OCI-LY7 (cell line): ENCODE results near the gene TIMP3.
A peak's percentile ranks its signal among the peaks of the same experiment; 100 is the strongest.

ENCODE experiments used
- CTCF ChIP-seq: fragments of 200-600 bp; sonication (generic); conservative IDR thresholded peaks from 2 replicates; pipeline ENCODE4 v1.5.1; 2014; ENCODE audit warnings: mild to moderate bottlenecking, antibody characterized with exemption, low read length, moderate library complexity, mixed read lengths
- EZH2phosphoT487 ChIP-seq: fragments of 200-600 bp; sonication (generic); IDR thresholded peaks from 2 replicates; pipeline ENCODE4 v1.6.1; 2018; ENCODE audit warnings: low read depth, borderline replicate concordance, mild to moderate bottlenecking, mixed run types, antibody characterized with exemption, low read length, moderate library complexity, mixed read lengths

GRCh38 chr22:32775957-32776356 lies 25.5 kb upstream of the TIMP3 start:
- TF ChIP-seq CTCF (peak; percentile 69), EZH2phosphoT487 (no peak)
